Hepatocyte (in vitro differentiated cells): ENCODE measurements around the gene SORCS2. TPM values are rescaled to one million over a fixed set of nuclear protein-coding genes. Genes with fewer than 3 reads are reported as not detected.

ENCODE experiments used
- DNase-seq: peaks from one replicate; pipeline ENCODE4 v3.0.0-alpha.2; 2016; ENCODE audit warnings: low spot score
- H2AFZ ChIP-seq: fragments of 200-600 bp; sonication (generic); 2 replicates; pipeline ENCODE4 v1.6.0; 2016; ENCODE audit warnings: antibody characterized with exemption, mild to moderate bottlenecking
- H3K27ac ChIP-seq: fragments of 200-600 bp; sonication (generic); 2 replicates; pipeline ENCODE4 v1.5.1; 2016; ENCODE audit warnings: mild to moderate bottlenecking
- H3K27me3 ChIP-seq: fragments of 200-600 bp; sonication (generic); 2 replicates; pipeline ENCODE4 v1.6.1; 2016
- H3K36me3 ChIP-seq: fragments of 200-600 bp; sonication (generic); replicated peaks from 2 replicates; pipeline ENCODE4 v1.5.1; 2016; ENCODE audit warnings: low read depth; ENCODE audit not compliant: insufficient read depth
- H3K4me1 ChIP-seq: fragments of 200-600 bp; sonication (generic); 2 replicates; pipeline ENCODE4 v1.5.1; 2016; ENCODE audit warnings: mild to moderate bottlenecking, moderate library complexity; ENCODE audit not compliant: insufficient read depth
- H3K4me2 ChIP-seq: fragments of 200-600 bp; sonication (generic); 2 replicates; pipeline ENCODE4 v1.6.0; 2016
- H3K4me3 ChIP-seq: fragments of 200-600 bp; sonication (generic); 2 replicates; pipeline ENCODE4 v1.5.1; 2016; ENCODE audit warnings: mild to moderate bottlenecking
- H3K79me2 ChIP-seq: fragments of 200-600 bp; sonication (generic); 2 replicates; pipeline ENCODE4 v1.6.0; 2017; ENCODE audit warnings: mild to moderate bottlenecking
- H3K9me2 ChIP-seq: fragments of 200-600 bp; sonication (generic); replicated peaks from 2 replicates; pipeline ENCODE4 v1.6.0; 2017; ENCODE audit warnings: mild to moderate bottlenecking; ENCODE audit not compliant: insufficient read depth
- H3K9me3 ChIP-seq: fragments of 200-600 bp; sonication (generic); 2 replicates; pipeline ENCODE4 v1.5.1; 2016; ENCODE audit warnings: low read depth, mild to moderate bottlenecking
- H4K20me1 ChIP-seq: fragments of 200-600 bp; sonication (generic); 2 replicates; pipeline ENCODE4 v1.6.0; 2016; ENCODE audit warnings: mild to moderate bottlenecking; ENCODE audit not compliant: insufficient read depth, poor library complexity, severe bottlenecking
- CTCF ChIP-seq: fragments of 200-600 bp; sonication (generic); IDR thresholded peaks from 2 replicates; pipeline ENCODE4 v1.5.1; 2016; ENCODE audit warnings: antibody characterized with exemption, mild to moderate bottlenecking; ENCODE audit not compliant: poor library complexity
- EZH2 ChIP-seq: fragments of 200-600 bp; sonication (generic); IDR thresholded peaks from 2 replicates; pipeline ENCODE4 v1.6.1; 2016; ENCODE audit warnings: antibody characterized with exemption, mild to moderate bottlenecking, borderline replicate concordance
- EZH2phosphoT487 ChIP-seq: fragments of 200-600 bp; sonication (generic); IDR thresholded peaks from one replicate; pipeline ENCODE4 v1.6.1; 2018; ENCODE audit warnings: antibody characterized with exemption, mild to moderate bottlenecking, low read depth, moderate library complexity; ENCODE audit not compliant: unreplicated experiment, severe bottlenecking
- WGBS: methylation state at CpG from one replicate; pipeline ENCODE4 v1.1.6; 2016; ENCODE audit warnings: low lambda C conversion rate; ENCODE audit errors: missing lambda C conversion rate; 5-methylcytosine and 5-hydroxymethylcytosine counted together
- polyA plus RNA-seq: library from polyadenylated mRNA; unstranded; fragments of >200 nt; fragmentation: Nextera tagmentation; extraction: Ambion mirVana; gene quantifications from 2 replicates; pipeline ENCODE4 v1.2.1, GENCODE V29; 2016
- total RNA-seq: library from RNA; depleted of rRNA; stranded (reverse); fragments of >200 nt; gene quantifications from 2 replicates; pipeline ENCODE4 v1.2.3, GENCODE V29; 2014

Gene SORCS2
- total and polyA plus RNA-seq, 2 experiments from 2014 or later = 1.6 to 4.8 TPM

DNA sequence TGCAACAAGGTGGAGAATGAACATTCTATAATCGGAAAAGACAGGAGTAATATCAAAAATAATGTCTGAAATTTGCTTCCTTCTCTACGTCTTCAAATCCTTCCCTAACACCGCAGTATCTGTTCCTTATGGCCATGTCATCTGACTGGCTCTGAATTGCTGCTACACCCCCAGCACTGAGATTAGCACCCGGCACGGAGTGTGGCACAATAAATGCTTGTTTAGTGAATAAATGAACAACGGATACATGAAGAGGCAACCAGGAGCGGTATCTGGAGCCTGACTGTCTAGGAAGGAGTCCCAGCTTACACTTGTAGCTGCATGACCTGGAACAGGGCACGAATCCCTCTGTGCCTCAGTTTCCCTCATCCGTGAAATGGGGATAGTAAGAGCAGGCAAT is 583.1 kb downstream of the SORCS2 start:
- Histone ChIP-seq H3K9me2 (no peaks in the 10 kb centered on the region), H3K79me2 (no peaks in the 10 kb centered on the region), H3K4me3 (no peak overlapping the region), H4K20me1 (no peaks in the 10 kb centered on the region), H3K4me2 (no peak overlapping the region), H3K27me3 (no peaks in the 10 kb centered on the region), H3K27ac (no peak overlapping the region), H3K9me3 (no peaks in the 10 kb centered on the region), H3K4me1 (no peaks in the 10 kb centered on the region), H2AFZ (no peak overlapping the region), H3K36me3 (no peaks in the 10 kb centered on the region)
- TF ChIP-seq EZH2phosphoT487 (no peak), CTCF (no peak), EZH2 (no peak)
- 94% methylated on average over 9 of the region's 9 CpGs for WGBS
- no peak for DNase-seq

DNA sequence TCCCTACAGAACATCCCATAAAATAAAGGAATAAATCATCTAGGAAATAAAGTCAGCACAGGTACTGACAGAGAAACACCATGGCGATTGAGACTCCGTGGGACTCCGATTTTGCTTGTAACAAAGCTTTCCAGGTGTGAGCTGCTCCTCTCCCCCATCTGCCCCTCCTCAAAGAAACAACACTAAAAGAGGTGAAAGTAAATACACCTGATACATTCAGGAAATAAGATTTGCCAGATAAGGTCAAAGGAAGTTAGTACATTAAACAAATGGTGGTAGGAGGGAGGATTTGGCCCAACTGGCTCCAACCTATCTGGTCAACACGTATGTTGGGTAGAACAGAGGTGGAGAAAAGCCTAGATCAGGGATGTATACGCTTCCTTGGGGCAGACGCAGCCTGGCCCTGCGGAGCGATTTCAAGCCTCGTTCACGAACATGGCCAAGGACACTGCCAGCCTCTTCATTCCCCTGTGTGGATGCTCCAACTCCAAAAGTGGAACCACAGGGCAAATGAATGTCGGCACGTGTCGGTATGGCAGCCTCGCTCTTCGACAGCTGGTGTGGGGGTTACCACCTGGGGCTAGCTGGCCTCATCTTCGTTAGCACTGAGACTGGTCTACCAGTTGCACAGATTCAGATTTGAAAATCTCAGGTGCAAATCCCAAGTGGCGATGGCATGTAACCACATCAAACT is 584.8 kb downstream of the SORCS2 start:
- no peaks in the 10 kb centered on the region for H3K79me2 ChIP-seq
- WGBS = 97% methylated on average over 17 of the region's 17 CpGs
- H3K36me3 ChIP-seq = no peaks in the 10 kb centered on the region
- no peaks in the 10 kb centered on the region for H3K9me2 ChIP-seq
- H3K27ac ChIP-seq = no peak overlapping the region
- DNase-seq = no peak
- H4K20me1 ChIP-seq = no peaks in the 10 kb centered on the region
- TF ChIP-seq EZH2phosphoT487 = no peak
- no peak for TF ChIP-seq CTCF
- no peak for TF ChIP-seq EZH2
- H3K4me3 ChIP-seq = no peak overlapping the region
- H3K4me2 ChIP-seq = no peak overlapping the region
- no peak overlapping the region for H2AFZ ChIP-seq
- H3K4me1 ChIP-seq = no peaks in the 10 kb centered on the region
- H3K27me3 ChIP-seq = no peaks in the 10 kb centered on the region
- H3K9me3 ChIP-seq = no peaks in the 10 kb centered on the region

- Histone ChIP-seq H3K36me3 (no peaks in the 10 kb centered on the region), H3K27ac (no peak overlapping the region), H2AFZ (no peak overlapping the region), H3K9me3 (no peaks in the 10 kb centered on the region), H4K20me1 (no peaks in the 10 kb centered on the region), H3K4me1 (no peaks in the 10 kb centered on the region), H3K4me3 (no peak overlapping the region), H3K79me2 (no peaks in the 10 kb centered on the region), H3K4me2 (no peak overlapping the region), H3K9me2 (no peaks in the 10 kb centered on the region), H3K27me3 (no peaks in the 10 kb centered on the region)
- TF ChIP-seq CTCF (no peak), EZH2phosphoT487 (no peak), EZH2 (no peak)
- no peak for DNase-seq
- 94% methylated on average over 10 of the region's 10 CpGs for WGBS
Measured at GRCh38 chr4:7777871-7778509, 585.7 kb downstream of the SORCS2 start.
